ENCODE measurements around the gene KCTD8. TPM values are rescaled to one million over a fixed set of nuclear protein-coding genes. Genes with fewer than 3 reads are reported as not detected.

The KCTD8 gene
- total RNA-seq, 1 experiment from 2014 or later = 1.1 TPM

DNA sequence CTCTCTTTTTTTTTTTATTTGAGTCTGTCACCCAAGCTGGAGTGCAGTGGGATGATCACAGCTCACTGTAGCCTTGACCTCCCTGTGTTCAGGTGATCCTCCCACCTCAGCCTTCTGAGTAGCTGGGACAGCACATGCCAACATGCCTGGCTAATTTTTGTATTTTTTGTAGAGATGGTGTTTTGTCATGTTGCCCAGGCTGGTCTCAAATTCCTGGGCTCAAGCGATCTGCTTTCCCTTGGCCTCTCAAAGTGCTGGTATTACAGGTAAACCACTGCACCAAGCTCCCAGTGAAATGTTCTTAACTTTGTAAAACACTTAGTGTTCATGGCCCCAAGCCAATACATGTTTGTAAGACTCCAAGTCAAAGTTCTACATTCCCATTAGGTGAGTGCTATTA, 316.1 kb downstream of the KCTD8 start:
- no peaks in the 10 kb centered on the region for H3K79me2 ChIP-seq (ENCODE audit: insufficient read depth, low read length)
- no peaks in the 10 kb centered on the region for H4K20me1 ChIP-seq (ENCODE audit: control insufficient read depth, insufficient read depth, insufficient read length)
- WGBS (ENCODE audit: extremely low coverage, insufficient read length, low lambda C conversion rate) = no CpG with 5 or more reads among the region's 1 CpG
- no peak overlapping the region for H3K4me3 Mint-ChIP-seq
- no peaks in the 10 kb centered on the region for H3K23me2 ChIP-seq (ENCODE audit: insufficient read length, low read depth, low read length, poor library complexity, severe bottlenecking)
- no peak overlapping the region for H4K5ac ChIP-seq (ENCODE audit: insufficient read length, low read depth, low read length)
- no peak overlapping the region for H3T11ph ChIP-seq (ENCODE audit: low read length)
- H3K4me2 ChIP-seq (ENCODE audit: insufficient read depth, insufficient read length, low read length) = no peak overlapping the region
- no peaks in the 10 kb centered on the region for H3K79me1 ChIP-seq (ENCODE audit: insufficient read depth, low read depth, low read length, poor library complexity, severe bottlenecking)
- no peak overlapping the region for H3K56ac ChIP-seq (ENCODE audit: insufficient read length, low read depth, low read length)
- H3K9ac ChIP-seq (ENCODE audit: extremely low read depth, insufficient read length, low read length) = no peak overlapping the region
- no peak overlapping the region for H2AFZ ChIP-seq (ENCODE audit: low read length)
- no peak overlapping the region for H2BK5ac ChIP-seq (ENCODE audit: insufficient read length, low read length)
- no peak overlapping the region for H2BK12ac ChIP-seq (ENCODE audit: insufficient read length, low read depth, low read length)
- no peak overlapping the region for H4K8ac ChIP-seq (replicated peaks; ENCODE audit: insufficient read length, low read depth, low read length)
- no peaks in the 10 kb centered on the region for H3K27me3 ChIP-seq (ENCODE audit: insufficient read depth, low read length)
- H3K9me3 Mint-ChIP-seq = peaks cover 4 to 10% of the 10 kb centered on the region in 2 experiments; a peak in 3 of 5 replicates
- H3K14ac ChIP-seq (ENCODE audit: insufficient read depth, low read length) = no peak overlapping the region
- no peak overlapping the region for H3K18ac ChIP-seq (ENCODE audit: insufficient read length, low read depth, low read length)
- H3K27ac ChIP-seq (ENCODE audit: insufficient read length, low read depth, low read length) = no peak overlapping the region
- H2BK20ac ChIP-seq (ENCODE audit: low read depth, low read length, poor library complexity, severe bottlenecking) = no peak overlapping the region
- H3K23ac ChIP-seq (ENCODE audit: insufficient read length, low read depth, low read length) = no peak overlapping the region
- no peaks in the 10 kb centered on the region for H3K27me3 Mint-ChIP-seq (ENCODE audit: low read depth)
- H4K91ac ChIP-seq (ENCODE audit: insufficient read length, low read depth, low read length) = no peak overlapping the region
- TF ChIP-seq, protein P1, sequence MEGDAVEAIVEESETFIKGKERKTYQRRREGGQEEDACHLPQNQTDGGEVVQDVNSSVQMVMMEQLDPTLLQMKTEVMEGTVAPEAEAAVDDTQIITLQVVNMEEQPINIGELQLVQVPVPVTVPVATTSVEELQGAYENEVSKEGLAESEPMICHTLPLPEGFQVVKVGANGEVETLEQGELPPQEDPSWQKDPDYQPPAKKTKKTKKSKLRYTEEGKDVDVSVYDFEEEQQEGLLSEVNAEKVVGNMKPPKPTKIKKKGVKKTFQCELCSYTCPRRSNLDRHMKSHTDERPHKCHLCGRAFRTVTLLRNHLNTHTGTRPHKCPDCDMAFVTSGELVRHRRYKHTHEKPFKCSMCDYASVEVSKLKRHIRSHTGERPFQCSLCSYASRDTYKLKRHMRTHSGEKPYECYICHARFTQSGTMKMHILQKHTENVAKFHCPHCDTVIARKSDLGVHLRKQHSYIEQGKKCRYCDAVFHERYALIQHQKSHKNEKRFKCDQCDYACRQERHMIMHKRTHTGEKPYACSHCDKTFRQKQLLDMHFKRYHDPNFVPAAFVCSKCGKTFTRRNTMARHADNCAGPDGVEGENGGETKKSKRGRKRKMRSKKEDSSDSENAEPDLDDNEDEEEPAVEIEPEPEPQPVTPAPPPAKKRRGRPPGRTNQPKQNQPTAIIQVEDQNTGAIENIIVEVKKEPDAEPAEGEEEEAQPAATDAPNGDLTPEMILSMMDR (conservative IDR thresholded peaks at IDR 0.05) = no peak
- H3K4ac ChIP-seq (ENCODE audit: low read depth, low read length) = no peak overlapping the region
- no peak overlapping the region for H2BK15ac ChIP-seq (ENCODE audit: low read depth, low read length)
- H3K36me3 Mint-ChIP-seq (ENCODE audit: insufficient read depth in 1 of 3, low read depth in 3 of 3) = peaks cover 0 to 16% (median 8%) of the 10 kb centered on the region in 3 experiments; a peak in 5 of 7 replicates
- no peaks in the 10 kb centered on the region for H3K4me1 ChIP-seq (ENCODE audit: insufficient read depth, low read length)
- DNase-seq = no peak
- no peaks in the 10 kb centered on the region for H3K4me1 Mint-ChIP-seq
- H2BK120ac ChIP-seq (ENCODE audit: low read depth, low read length, poor library complexity, severe bottlenecking) = no peak overlapping the region
- H2AK5ac ChIP-seq (ENCODE audit: insufficient read length, low read length) = no peak overlapping the region
- no peaks in the 10 kb centered on the region for H3K9me3 ChIP-seq (ENCODE audit: control insufficient read depth, low read depth, low read length)
- no peak overlapping the region for H3K27ac Mint-ChIP-seq

Other genes with a start within 250 kb of the KCTD8 start
- not detected in 2 replicates for gene YIPF7, start 202.8 kb upstream of the KCTD8 start, total RNA-seq (2021)
- 35.4 and 38.6 TPM in 2 replicates for gene GUF1, start 229.6 kb upstream of the KCTD8 start, total RNA-seq (2021)

All from H9 (cell line).